RWPE2 (cell line): ENCODE data around the gene BMP7.
A peak's percentile ranks its signal among the peaks of the same experiment; 100 is the strongest.

ENCODE experiments used
- ATAC-seq: fragments of 200-7000 bp; cut with Tn5 transposase; 3 replicates; pipeline ENCODE4 v1.9.1; 2021; ENCODE audit warnings: low read depth
- DNase-seq: peaks from one replicate; pipeline ENCODE4 v3.0.0-alpha.2; 2020; ENCODE audit warnings: low spot score
- H3K27ac ChIP-seq: fragments of 450-650 bp; 2 replicates; pipeline ENCODE4 v1.5.1; 2017; ENCODE audit warnings: mild to moderate bottlenecking; ENCODE audit not compliant: poor library complexity, severe bottlenecking
- H3K27me3 ChIP-seq: fragments of 250-450 bp; sonication (Bioruptor Pico); 2 replicates; pipeline ENCODE4 v1.5.1; 2021; ENCODE audit warnings: mild to moderate bottlenecking, moderate library complexity; ENCODE audit not compliant: insufficient read depth, poor library complexity, severe bottlenecking
- H3K36me3 ChIP-seq: fragments of 250-450 bp; sonication (Bioruptor Pico); 2 replicates; pipeline ENCODE4 v1.5.1; 2020; ENCODE audit warnings: low read depth, mild to moderate bottlenecking, moderate library complexity
- H3K4me1 ChIP-seq: fragments of 250-450 bp; sonication (Bioruptor Pico); 2 replicates; pipeline ENCODE4 v1.5.1; 2021; ENCODE audit warnings: mild to moderate bottlenecking, moderate library complexity; ENCODE audit not compliant: insufficient read depth, poor library complexity, severe bottlenecking
- H3K4me3 ChIP-seq: fragments of 250-450 bp; sonication (Bioruptor Pico); 2 replicates; pipeline ENCODE4 v1.5.1; 2021; ENCODE audit warnings: mild to moderate bottlenecking, moderate library complexity; ENCODE audit not compliant: severe bottlenecking
- H3K9me3 ChIP-seq: fragments of 250-450 bp; sonication (Bioruptor Pico); 2 replicates; pipeline ENCODE4 v1.5.1; 2021; ENCODE audit warnings: mild to moderate bottlenecking, moderate library complexity; ENCODE audit not compliant: severe bottlenecking
- CTCF ChIP-seq: fragments of 450-650 bp; IDR thresholded peaks from one replicate; pipeline ENCODE4 v1.5.1; 2017; ENCODE audit warnings: mild to moderate bottlenecking, moderate library complexity; ENCODE audit not compliant: poor library complexity, severe bottlenecking

Gene BMP7

DNA sequence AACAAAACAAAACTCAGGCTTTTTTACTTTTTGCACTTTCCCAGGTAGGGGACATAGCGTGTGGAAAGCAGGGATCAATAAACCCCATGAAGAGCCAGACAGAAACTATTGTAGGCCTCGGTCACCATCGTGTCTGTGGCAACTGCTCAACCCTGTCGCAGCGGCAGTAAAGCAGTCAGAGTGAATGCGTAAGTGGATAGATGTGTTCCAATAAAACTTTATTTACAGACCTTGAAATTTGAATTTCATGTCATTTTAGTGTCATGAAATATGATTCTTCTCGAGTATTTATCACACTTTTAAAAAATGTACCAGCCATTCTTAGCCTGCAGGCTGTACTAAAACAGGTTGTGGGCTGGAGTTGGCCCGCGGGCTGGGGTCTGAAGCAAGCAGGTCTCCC is 14.5 kb downstream of the BMP7 start:
- H3K4me1 ChIP-seq = peaks cover 5% of the 10 kb centered on the region
- H3K9me3 ChIP-seq = no peaks in the 10 kb centered on the region
- no peak overlapping the region for H3K4me3 ChIP-seq
- TF ChIP-seq CTCF = no peak
- H3K36me3 ChIP-seq = no peaks in the 10 kb centered on the region
- DNase-seq (no peak), ATAC-seq (no peak)
- peaks cover 29% of the 10 kb centered on the region for H3K27me3 ChIP-seq
- no peak overlapping the region for H3K27ac ChIP-seq

- H3K27ac ChIP-seq = no peak overlapping the region
- no peaks in the 10 kb centered on the region for H3K9me3 ChIP-seq
- ATAC-seq = peak; percentile 18; the same call in 1 of the 3 replicates
These were observed 15.1 kb downstream of the BMP7 start for GRCh38 chr20:57251344-57251743.

GRCh38 chr20:57250607-57251343 is 15.7 kb downstream of the BMP7 start:
- Histone ChIP-seq H3K27ac (no peak overlapping the region), H3K27me3 (peaks cover 17% of the 10 kb centered on the region), H3K9me3 (no peaks in the 10 kb centered on the region), H3K36me3 (no peaks in the 10 kb centered on the region), H3K4me3 (no peak overlapping the region), H3K4me1 (peaks cover 5% of the 10 kb centered on the region)
- DNase-seq (no peak), ATAC-seq (peak; percentile 58)
- TF ChIP-seq CTCF = no peak

More at GRCh38 chr20:57251344-57251743, 15.1 kb downstream of the BMP7 start:
- Histone ChIP-seq H3K27me3 (peaks cover 23% of the 10 kb centered on the region), H3K4me3 (no peak overlapping the region), H3K36me3 (no peaks in the 10 kb centered on the region), H3K4me1 (peaks cover 5% of the 10 kb centered on the region)
- TF ChIP-seq CTCF = no peak
- no peak for DNase-seq

DNA sequence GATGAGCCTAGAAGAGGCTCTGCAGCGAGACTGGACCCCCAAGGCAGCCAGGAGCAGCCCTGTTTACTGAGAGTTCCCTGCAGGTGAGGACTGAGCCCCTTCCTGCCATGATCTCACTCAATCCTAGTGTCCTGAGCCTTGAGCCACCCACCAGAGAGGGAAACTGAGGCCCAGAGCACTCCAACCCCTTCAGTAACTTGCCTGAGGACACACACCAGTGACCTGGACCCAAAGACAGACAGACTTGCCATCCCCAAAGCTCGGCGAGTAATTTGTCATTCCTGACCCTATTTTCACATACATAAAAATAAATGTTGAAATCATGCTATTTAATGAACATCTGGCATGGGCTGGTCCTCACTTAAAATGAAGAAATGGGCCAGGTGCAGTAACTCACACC is 16.7 kb downstream of the BMP7 start:
- Histone ChIP-seq H3K4me3 (no peak overlapping the region), H3K27ac (no peak overlapping the region), H3K36me3 (no peaks in the 10 kb centered on the region), H3K27me3 (peaks cover 10% of the 10 kb centered on the region), H3K4me1 (peaks cover 5% of the 10 kb centered on the region), H3K9me3 (no peaks in the 10 kb centered on the region)
- ATAC-seq (no peak), DNase-seq (no peak)
- no peak for TF ChIP-seq CTCF

GRCh38 chr20:57249073-57249472 is 17.4 kb downstream of the BMP7 start:
- H3K27me3 ChIP-seq = peaks cover 7% of the 10 kb centered on the region
- ATAC-seq (no peak), DNase-seq (no peak)
- H3K27ac ChIP-seq = no peak overlapping the region
- no peak overlapping the region for H3K4me3 ChIP-seq
- H3K36me3 ChIP-seq = no peaks in the 10 kb centered on the region
- H3K9me3 ChIP-seq = no peaks in the 10 kb centered on the region
- peaks cover 5% of the 10 kb centered on the region for H3K4me1 ChIP-seq
- TF ChIP-seq CTCF = no peak
